ENCODE data around the gene TRAF3IP1.

Gene TRAF3IP1

GRCh38 chr2:238381341-238382115 lies 61.2 kb downstream of the TRAF3IP1 start:
- no peak for DNase-seq (ENCODE audit: extremely low read depth, low read depth)
- no peak for TF ChIP-seq CTCF (IDR thresholded peaks at IDR 0.05; ENCODE audit: low read depth, low read length, missing control alignments)
- no peak overlapping the region for H3K4me3 ChIP-seq (replicated peaks; ENCODE audit: low read depth, low read length)

GRCh38 chr2:238382381-238382781 lies 62.1 kb downstream of the TRAF3IP1 start:
- DNase-seq (ENCODE audit: extremely low read depth, low read depth): no peak
- TF ChIP-seq CTCF (IDR thresholded peaks at IDR 0.05; ENCODE audit: low read depth, low read length, missing control alignments): no peak
- no peak overlapping the region for H3K4me3 ChIP-seq (replicated peaks; ENCODE audit: low read depth, low read length)

GRCh38 chr2:238383135-238383534 lies 62.8 kb downstream of the TRAF3IP1 start:
- H3K4me3 ChIP-seq (replicated peaks; ENCODE audit: low read depth, low read length): no peak overlapping the region
- TF ChIP-seq CTCF (IDR thresholded peaks at IDR 0.05; ENCODE audit: low read depth, low read length, missing control alignments): no peak
- no peak for DNase-seq (ENCODE audit: extremely low read depth, low read depth)

- TF ChIP-seq CTCF (IDR thresholded peaks at IDR 0.05; ENCODE audit: low read depth, low read length, missing control alignments): no peak
- H3K4me3 ChIP-seq (replicated peaks; ENCODE audit: low read depth, low read length): no peak overlapping the region
- DNase-seq (ENCODE audit: extremely low read depth, low read depth): no peak
Observed at GRCh38 chr2:238383743-238384380, 63.5 kb downstream of the TRAF3IP1 start.

GRCh38 chr2:238387332-238387731 lies 67.0 kb downstream of the TRAF3IP1 start:
- no peak overlapping the region for H3K4me3 ChIP-seq (replicated peaks; ENCODE audit: low read depth, low read length)
- TF ChIP-seq CTCF (IDR thresholded peaks at IDR 0.05; ENCODE audit: low read depth, low read length, missing control alignments): no peak
- no peak for DNase-seq (ENCODE audit: extremely low read depth, low read depth)

GRCh38 chr2:238388794-238389193 lies 68.5 kb downstream of the TRAF3IP1 start:
- no peak overlapping the region for H3K4me3 ChIP-seq (replicated peaks; ENCODE audit: low read depth, low read length)
- DNase-seq (ENCODE audit: extremely low read depth, low read depth): no peak
- TF ChIP-seq CTCF (IDR thresholded peaks at IDR 0.05; ENCODE audit: low read depth, low read length, missing control alignments): no peak

Measured in HFF-Myc (cell line).